Measurements from ENCODE around the gene DTHD1.

DNA sequence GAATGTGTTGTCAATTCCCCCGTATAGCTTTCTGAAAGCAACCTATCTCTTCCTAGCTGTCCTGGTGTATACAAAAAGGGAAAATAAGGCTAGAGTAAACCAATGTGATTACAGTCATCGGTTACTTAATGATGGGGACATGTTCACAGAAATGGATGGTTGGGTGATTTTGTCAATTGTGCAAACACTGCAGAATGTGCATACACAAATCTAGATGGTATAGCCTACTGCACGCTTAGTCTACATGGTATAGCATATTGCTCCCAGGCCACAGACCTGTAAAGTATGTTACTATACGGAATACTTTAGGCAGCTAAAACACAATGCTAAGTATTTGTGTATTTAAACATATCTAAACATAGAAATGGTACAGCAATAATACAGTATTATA is 5.1 kb downstream of the DTHD1 start:
- TF ChIP-seq, protein P1, sequence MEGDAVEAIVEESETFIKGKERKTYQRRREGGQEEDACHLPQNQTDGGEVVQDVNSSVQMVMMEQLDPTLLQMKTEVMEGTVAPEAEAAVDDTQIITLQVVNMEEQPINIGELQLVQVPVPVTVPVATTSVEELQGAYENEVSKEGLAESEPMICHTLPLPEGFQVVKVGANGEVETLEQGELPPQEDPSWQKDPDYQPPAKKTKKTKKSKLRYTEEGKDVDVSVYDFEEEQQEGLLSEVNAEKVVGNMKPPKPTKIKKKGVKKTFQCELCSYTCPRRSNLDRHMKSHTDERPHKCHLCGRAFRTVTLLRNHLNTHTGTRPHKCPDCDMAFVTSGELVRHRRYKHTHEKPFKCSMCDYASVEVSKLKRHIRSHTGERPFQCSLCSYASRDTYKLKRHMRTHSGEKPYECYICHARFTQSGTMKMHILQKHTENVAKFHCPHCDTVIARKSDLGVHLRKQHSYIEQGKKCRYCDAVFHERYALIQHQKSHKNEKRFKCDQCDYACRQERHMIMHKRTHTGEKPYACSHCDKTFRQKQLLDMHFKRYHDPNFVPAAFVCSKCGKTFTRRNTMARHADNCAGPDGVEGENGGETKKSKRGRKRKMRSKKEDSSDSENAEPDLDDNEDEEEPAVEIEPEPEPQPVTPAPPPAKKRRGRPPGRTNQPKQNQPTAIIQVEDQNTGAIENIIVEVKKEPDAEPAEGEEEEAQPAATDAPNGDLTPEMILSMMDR (IDR thresholded peaks at IDR 0.05; ENCODE audit: insufficient read depth, low read depth, low read length), result no peak
- no peak for TF ChIP-seq EZH2 (IDR thresholded peaks at IDR 0.05; ENCODE audit: insufficient read depth, low read length)

All from astrocyte (in vitro differentiated cells and primary cell).